SK-N-SH (cell line): ENCODE data around the gene MED29. TPM values are rescaled to one million over a fixed set of nuclear protein-coding genes. Genes with fewer than 3 reads are reported as not detected.
A peak's percentile ranks its signal among the peaks of the same experiment; 100 is the strongest.

ENCODE experiments used
- CTCF ChIA-PET: fragments of 300-600, 350-600 bp; formaldehyde crosslinking; extraction: SDS; loops from one replicate; lab custom pipeline; 2021; lab: Yijun Ruan, JAX
- POLR2A ChIA-PET: fragments of 350-600 bp; sonication (Branson Sonifier 250); formaldehyde crosslinking; extraction: SDS; loops from one replicate; lab custom pipeline; 2020; ENCODE audit warnings: antibody characterized with exemption, inconsistent platforms; lab: Yijun Ruan, JAX
- DNase-seq: peaks from one replicate; pipeline ENCODE4 v3.0.0; 2012
- H2AFZ ChIP-seq: fragments of 200-600 bp; sonication (generic); 2 replicates; pipeline ENCODE4 v1.8.1; 2016; ENCODE audit warnings: antibody characterized with exemption, mild to moderate bottlenecking, low read depth
- H3F3A ChIP-seq: fragments of 200-600 bp; sonication (generic); replicated peaks from 2 replicates; pipeline ENCODE3; 2016; ENCODE audit warnings: antibody characterized with exemption, mild to moderate bottlenecking; ENCODE audit not compliant: insufficient read depth
- H3K27ac ChIP-seq, 2 experiments: fragments of 200-500 bp in 1 of 2; fragments of 200-600 bp in 1 of 2; sonication (Bioruptor generic) in 1 of 2; sonication (generic), shearing (Covaris generic) in 1 of 2; 2 replicates each; pipeline versions ENCODE4 v1.5.1 to v1.6.1; 2014 to 2016; ENCODE audit warnings: low read depth in 2 of 2, inconsistent platforms in 1 of 2, low read length in 1 of 2, mild to moderate bottlenecking in 1 of 2, mixed read lengths in 1 of 2
- H3K27me3 ChIP-seq: fragments of 200-600 bp; sonication (generic), shearing (Covaris generic); 2 replicates; pipeline ENCODE4 v1.6.1; 2016; ENCODE audit warnings: mixed run types; ENCODE audit not compliant: insufficient read depth
- H3K36me3 ChIP-seq, 2 experiments: fragments of 200-500 bp in 1 of 2; fragments of 200-600 bp in 1 of 2; sonication (Bioruptor generic) in 1 of 2; sonication (generic) in 1 of 2; replicated peaks in 1 of 2; 2 replicates each; pipeline versions ENCODE3 to v1.5.1; 2014 to 2016; ENCODE audit warnings: low read length in 1 of 2, mild to moderate bottlenecking in 1 of 2; ENCODE audit not compliant: insufficient read depth in 2 of 2, control insufficient read depth in 1 of 2
- H3K4me1 ChIP-seq, 2 experiments: fragments of 200-500 bp in 1 of 2; fragments of 200-600 bp in 1 of 2; sonication (Bioruptor generic) in 1 of 2; sonication (generic), shearing (Covaris generic) in 1 of 2; 2 replicates each; pipeline versions ENCODE4 v1.5.1 to v1.6.1; 2014 to 2016; ENCODE audit warnings: low read depth in 1 of 2, low read length in 1 of 2, mixed run types in 1 of 2; ENCODE audit not compliant: insufficient read depth in 2 of 2, control insufficient read depth in 1 of 2
- H3K4me2 ChIP-seq: fragments of 200-600 bp; sonication (generic), shearing (Covaris generic); 2 replicates; pipeline ENCODE4 v1.6.1; 2017; ENCODE audit warnings: mixed run types
- H3K4me3 ChIP-seq, 2 experiments: fragments of 200-500 bp in 1 of 2; fragments of 200-600 bp in 1 of 2; sonication (Bioruptor generic) in 1 of 2; sonication (generic), shearing (Covaris generic) in 1 of 2; 2 replicates each; pipeline versions ENCODE4 v1.5.1 to v1.8.1; 2014 to 2016; ENCODE audit warnings: low read depth in 2 of 2, inconsistent platforms in 1 of 2, low read length in 1 of 2, mild to moderate bottlenecking in 1 of 2, mixed read lengths in 1 of 2, moderate library complexity in 1 of 2
- H3K79me2 ChIP-seq: fragments of 200-600 bp; sonication (generic); 2 replicates; pipeline ENCODE4 v1.8.1; 2017; ENCODE audit warnings: mild to moderate bottlenecking; ENCODE audit not compliant: insufficient read depth
- H3K9ac ChIP-seq: fragments of 200-600 bp; sonication (generic); 2 replicates; pipeline ENCODE4 v1.6.1; 2017; ENCODE audit warnings: mixed run types
- H3K9me2 ChIP-seq: fragments of 200-600 bp; sonication (generic); 2 replicates; pipeline ENCODE4 v1.6.1; 2017; ENCODE audit warnings: mixed run types
- H3K9me3 ChIP-seq: fragments of 200-600 bp; sonication (generic); 2 replicates; pipeline ENCODE4 v1.6.1; 2017; ENCODE audit warnings: mixed run types, mild to moderate bottlenecking, moderate library complexity
- H4K20me1 ChIP-seq: fragments of 200-600 bp; sonication (generic); 2 replicates; pipeline ENCODE4 v1.6.1; 2017; ENCODE audit warnings: mild to moderate bottlenecking, mixed run types; ENCODE audit not compliant: insufficient read depth
- ELF1 ChIP-seq: IDR thresholded peaks from 2 replicates; pipeline ENCODE4 v1.4.0; 2012
- FOXJ3 ChIP-seq: sonication (generic); formaldehyde crosslinking; IDR thresholded peaks from 2 replicates; pipeline ENCODE4 v1.5.1; 2020; ENCODE audit warnings: mild to moderate bottlenecking, missing genetic modification reagents
- GABPA ChIP-seq: IDR thresholded peaks from 2 replicates; pipeline ENCODE4 v1.4.0; 2012; ENCODE audit warnings: low read depth, mild to moderate bottlenecking
- JUND ChIP-seq: IDR thresholded peaks from 2 replicates; pipeline ENCODE4 v1.4.0; 2012
- MEF2A ChIP-seq: IDR thresholded peaks from 2 replicates; pipeline ENCODE4 v1.4.0; 2012; ENCODE audit warnings: low read depth, borderline replicate concordance
- NFIC ChIP-seq: IDR thresholded peaks from 2 replicates; pipeline ENCODE4 v1.4.0; 2012; ENCODE audit warnings: borderline replicate concordance
- NRF1 ChIP-seq: IDR thresholded peaks from 2 replicates; pipeline ENCODE4 v1.6.1; 2012; ENCODE audit warnings: low read depth, mild to moderate bottlenecking, low read length
- RXRA ChIP-seq: IDR thresholded peaks from 2 replicates; pipeline ENCODE4 v1.4.0; 2012; ENCODE audit warnings: low read depth, mild to moderate bottlenecking, borderline replicate concordance
- TAF1 ChIP-seq: IDR thresholded peaks from 2 replicates; pipeline ENCODE4 v1.6.1; 2012; ENCODE audit warnings: low read depth, mild to moderate bottlenecking, low read length, moderate library complexity, borderline replicate concordance
- TCF12 ChIP-seq: IDR thresholded peaks from 2 replicates; pipeline ENCODE4 v1.4.0; 2012
- YY1 ChIP-seq: IDR thresholded peaks from 2 replicates; pipeline ENCODE4 v1.4.0; 2012; ENCODE audit warnings: low read depth, mild to moderate bottlenecking
- WGBS: methylation state at CpG from one replicate; pipeline ENCODE4 v1.1.6; 2017; ENCODE audit warnings: low lambda C conversion rate; 5-methylcytosine and 5-hydroxymethylcytosine counted together
- polyA plus RNA-seq, 3 experiments: library from polyadenylated mRNA; depleted of rRNA; stranded (reverse); fragments of >200 nt; gene quantifications; 2 replicates each; pipeline ENCODE4 v1.2.3, GENCODE V29; 2012
- TF ChIP-seq, protein P1 (sequence below): fragments of 150-350 bp; IDR thresholded peaks from 2 replicates; pipeline ENCODE4 v1.6.1; 2016; ENCODE audit warnings: mild to moderate bottlenecking, low read depth, low read length
- TF ChIP-seq, protein P2 (sequence below): IDR thresholded peaks from 2 replicates; pipeline ENCODE4 v1.4.0; 2012; ENCODE audit warnings: low read depth
- TF ChIP-seq, protein P3 (sequence below): fragments of 200-600 bp; sonication (generic); IDR thresholded peaks from 2 replicates; pipeline ENCODE4 v1.6.1; 2017; ENCODE audit warnings: antibody characterized with exemption, mild to moderate bottlenecking, moderate library complexity
- TF ChIP-seq, protein P4 (sequence below): IDR thresholded peaks from 2 replicates; pipeline ENCODE4 v1.6.1; 2012; ENCODE audit warnings: mild to moderate bottlenecking, low read depth, low read length, moderate library complexity
- TF ChIP-seq, protein P5 (sequence below): fragments of 150-350 bp; IDR thresholded peaks from 2 replicates; pipeline ENCODE4 v1.6.1; 2017; ENCODE audit warnings: antibody characterized with exemption, low read length, low read depth, borderline replicate concordance
- TF ChIP-seq, protein P6 (sequence below): IDR thresholded peaks from 2 replicates; pipeline ENCODE4; 2012

The MED29 gene
- polyA plus RNA-seq, 1 of the 3 experiments (the other 2 are of a cell fraction), result 32.0 TPM

DNA sequence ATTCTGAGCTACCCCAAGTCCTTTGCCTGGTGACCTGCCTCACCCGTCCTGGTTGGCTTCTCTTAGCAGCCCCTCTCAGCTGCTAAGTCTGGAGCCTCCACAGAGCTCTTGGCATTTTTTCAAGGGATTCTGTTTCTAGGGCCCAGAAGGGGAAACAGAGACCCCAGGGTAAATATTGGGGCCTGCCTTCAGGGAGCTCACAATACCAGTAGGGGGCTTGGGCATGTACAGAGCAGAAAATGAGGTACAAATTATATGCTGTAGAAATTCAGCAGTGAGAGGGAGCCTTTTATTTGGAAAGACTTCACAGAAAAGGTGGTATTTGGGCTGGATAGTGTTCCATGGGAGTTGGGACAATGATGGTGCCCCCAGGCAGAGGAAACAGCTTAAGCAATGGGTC is 45.2 kb upstream of the MED29 start (continued):
- TF ChIP-seq, protein P1, sequence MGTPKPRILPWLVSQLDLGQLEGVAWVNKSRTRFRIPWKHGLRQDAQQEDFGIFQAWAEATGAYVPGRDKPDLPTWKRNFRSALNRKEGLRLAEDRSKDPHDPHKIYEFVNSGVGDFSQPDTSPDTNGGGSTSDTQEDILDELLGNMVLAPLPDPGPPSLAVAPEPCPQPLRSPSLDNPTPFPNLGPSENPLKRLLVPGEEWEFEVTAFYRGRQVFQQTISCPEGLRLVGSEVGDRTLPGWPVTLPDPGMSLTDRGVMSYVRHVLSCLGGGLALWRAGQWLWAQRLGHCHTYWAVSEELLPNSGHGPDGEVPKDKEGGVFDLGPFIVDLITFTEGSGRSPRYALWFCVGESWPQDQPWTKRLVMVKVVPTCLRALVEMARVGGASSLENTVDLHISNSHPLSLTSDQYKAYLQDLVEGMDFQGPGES, result no peak
- TF ChIP-seq TAF1, result no peak
- no peak for TF ChIP-seq JUND
- no peak for TF ChIP-seq NFIC
- no peak for TF ChIP-seq RXRA
- TF ChIP-seq YY1, result no peak
- TF ChIP-seq, all 33 proteins: peak for 0

DNA sequence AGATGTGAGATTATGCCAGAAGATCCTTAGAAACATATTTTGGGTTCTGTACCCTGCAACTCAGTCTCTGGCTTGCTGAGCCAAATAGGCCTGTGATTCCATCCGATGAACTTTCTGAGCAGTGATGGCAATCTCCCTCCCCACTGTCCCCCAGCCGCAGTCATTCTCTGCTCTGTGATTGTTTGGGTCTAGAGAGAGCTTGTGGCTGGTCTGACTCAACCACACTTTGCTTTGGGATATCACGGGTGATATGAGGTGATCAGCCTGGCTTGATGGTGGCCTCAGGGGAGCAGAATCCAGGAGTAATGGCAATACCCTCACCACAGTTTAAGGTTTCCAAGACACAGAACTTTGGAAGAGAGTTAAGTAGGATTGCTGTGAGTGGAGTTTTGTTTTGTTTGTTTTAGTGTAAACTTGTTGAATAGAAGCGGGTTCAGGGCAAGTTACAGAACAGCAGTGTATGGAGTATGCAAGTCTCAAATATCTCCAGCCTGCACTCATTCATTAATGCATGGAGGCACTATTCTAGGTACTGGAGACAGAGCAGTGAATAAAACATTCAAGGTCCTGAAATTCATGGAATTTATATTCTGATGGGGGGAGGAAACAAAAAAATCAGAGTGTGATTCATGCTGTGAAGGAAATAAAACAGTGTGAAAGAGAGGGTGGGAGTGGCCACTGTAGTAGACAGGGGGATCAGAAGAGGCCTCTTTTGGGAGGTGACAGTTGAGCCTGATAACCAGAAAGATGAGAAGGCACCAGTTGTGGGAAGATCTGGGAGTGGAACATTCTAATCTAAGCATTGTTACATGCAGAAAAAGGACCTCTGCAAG is 43.6 kb upstream of the MED29 start:
- no peak for DNase-seq
- Histone ChIP-seq H3K27ac (peak overlapping the region in 1 of 2 experiments; percentile 2; a peak in 1 of 4 replicates), H3K27me3 (no peaks in the 10 kb centered on the region), H3K9me2 (no peaks in the 10 kb centered on the region), H3K36me3 (peaks cover 34 to 47% of the 10 kb centered on the region in 2 experiments), H3K9me3 (no peaks in the 10 kb centered on the region), H3K9ac (no peak overlapping the region), H3F3A (peaks cover 4% of the 10 kb centered on the region), H3K79me2 (peaks cover 95% of the 10 kb centered on the region), H4K20me1 (peaks cover 56% of the 10 kb centered on the region), H3K4me3 (no peak overlapping the region), H3K4me2 (0 out of 2 replicates have a peak overlapping the region, but pooled peaks have one; percentile 24), H3K4me1 (peaks cover 0 to 10% of the 10 kb centered on the region in 2 experiments; a peak in 3 of 4 replicates), H2AFZ (no peak overlapping the region)
- ChIA-PET POLR2A (no interaction called here), CTCF (no interaction called here)
- 93% methylated on average over 4 of the region's 4 CpGs for WGBS
- TF ChIP-seq, protein P2, sequence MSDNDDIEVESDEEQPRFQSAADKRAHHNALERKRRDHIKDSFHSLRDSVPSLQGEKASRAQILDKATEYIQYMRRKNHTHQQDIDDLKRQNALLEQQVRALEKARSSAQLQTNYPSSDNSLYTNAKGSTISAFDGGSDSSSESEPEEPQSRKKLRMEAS, result no peak
- TF ChIP-seq FOXJ3 (no peak), TCF12 (no peak), MEF2A (no peak), GABPA (no peak), ELF1 (no peak), NRF1 (no peak), RXRA (no peak)
- TF ChIP-seq, protein P3, sequence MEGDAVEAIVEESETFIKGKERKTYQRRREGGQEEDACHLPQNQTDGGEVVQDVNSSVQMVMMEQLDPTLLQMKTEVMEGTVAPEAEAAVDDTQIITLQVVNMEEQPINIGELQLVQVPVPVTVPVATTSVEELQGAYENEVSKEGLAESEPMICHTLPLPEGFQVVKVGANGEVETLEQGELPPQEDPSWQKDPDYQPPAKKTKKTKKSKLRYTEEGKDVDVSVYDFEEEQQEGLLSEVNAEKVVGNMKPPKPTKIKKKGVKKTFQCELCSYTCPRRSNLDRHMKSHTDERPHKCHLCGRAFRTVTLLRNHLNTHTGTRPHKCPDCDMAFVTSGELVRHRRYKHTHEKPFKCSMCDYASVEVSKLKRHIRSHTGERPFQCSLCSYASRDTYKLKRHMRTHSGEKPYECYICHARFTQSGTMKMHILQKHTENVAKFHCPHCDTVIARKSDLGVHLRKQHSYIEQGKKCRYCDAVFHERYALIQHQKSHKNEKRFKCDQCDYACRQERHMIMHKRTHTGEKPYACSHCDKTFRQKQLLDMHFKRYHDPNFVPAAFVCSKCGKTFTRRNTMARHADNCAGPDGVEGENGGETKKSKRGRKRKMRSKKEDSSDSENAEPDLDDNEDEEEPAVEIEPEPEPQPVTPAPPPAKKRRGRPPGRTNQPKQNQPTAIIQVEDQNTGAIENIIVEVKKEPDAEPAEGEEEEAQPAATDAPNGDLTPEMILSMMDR, result no peak
- TF ChIP-seq, protein P4, sequence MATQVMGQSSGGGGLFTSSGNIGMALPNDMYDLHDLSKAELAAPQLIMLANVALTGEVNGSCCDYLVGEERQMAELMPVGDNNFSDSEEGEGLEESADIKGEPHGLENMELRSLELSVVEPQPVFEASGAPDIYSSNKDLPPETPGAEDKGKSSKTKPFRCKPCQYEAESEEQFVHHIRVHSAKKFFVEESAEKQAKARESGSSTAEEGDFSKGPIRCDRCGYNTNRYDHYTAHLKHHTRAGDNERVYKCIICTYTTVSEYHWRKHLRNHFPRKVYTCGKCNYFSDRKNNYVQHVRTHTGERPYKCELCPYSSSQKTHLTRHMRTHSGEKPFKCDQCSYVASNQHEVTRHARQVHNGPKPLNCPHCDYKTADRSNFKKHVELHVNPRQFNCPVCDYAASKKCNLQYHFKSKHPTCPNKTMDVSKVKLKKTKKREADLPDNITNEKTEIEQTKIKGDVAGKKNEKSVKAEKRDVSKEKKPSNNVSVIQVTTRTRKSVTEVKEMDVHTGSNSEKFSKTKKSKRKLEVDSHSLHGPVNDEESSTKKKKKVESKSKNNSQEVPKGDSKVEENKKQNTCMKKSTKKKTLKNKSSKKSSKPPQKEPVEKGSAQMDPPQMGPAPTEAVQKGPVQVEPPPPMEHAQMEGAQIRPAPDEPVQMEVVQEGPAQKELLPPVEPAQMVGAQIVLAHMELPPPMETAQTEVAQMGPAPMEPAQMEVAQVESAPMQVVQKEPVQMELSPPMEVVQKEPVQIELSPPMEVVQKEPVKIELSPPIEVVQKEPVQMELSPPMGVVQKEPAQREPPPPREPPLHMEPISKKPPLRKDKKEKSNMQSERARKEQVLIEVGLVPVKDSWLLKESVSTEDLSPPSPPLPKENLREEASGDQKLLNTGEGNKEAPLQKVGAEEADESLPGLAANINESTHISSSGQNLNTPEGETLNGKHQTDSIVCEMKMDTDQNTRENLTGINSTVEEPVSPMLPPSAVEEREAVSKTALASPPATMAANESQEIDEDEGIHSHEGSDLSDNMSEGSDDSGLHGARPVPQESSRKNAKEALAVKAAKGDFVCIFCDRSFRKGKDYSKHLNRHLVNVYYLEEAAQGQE, result no peak
- TF ChIP-seq, protein P5, sequence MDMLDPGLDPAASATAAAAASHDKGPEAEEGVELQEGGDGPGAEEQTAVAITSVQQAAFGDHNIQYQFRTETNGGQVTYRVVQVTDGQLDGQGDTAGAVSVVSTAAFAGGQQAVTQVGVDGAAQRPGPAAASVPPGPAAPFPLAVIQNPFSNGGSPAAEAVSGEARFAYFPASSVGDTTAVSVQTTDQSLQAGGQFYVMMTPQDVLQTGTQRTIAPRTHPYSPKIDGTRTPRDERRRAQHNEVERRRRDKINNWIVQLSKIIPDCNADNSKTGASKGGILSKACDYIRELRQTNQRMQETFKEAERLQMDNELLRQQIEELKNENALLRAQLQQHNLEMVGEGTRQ, result no peak
- TF ChIP-seq, protein P6, sequence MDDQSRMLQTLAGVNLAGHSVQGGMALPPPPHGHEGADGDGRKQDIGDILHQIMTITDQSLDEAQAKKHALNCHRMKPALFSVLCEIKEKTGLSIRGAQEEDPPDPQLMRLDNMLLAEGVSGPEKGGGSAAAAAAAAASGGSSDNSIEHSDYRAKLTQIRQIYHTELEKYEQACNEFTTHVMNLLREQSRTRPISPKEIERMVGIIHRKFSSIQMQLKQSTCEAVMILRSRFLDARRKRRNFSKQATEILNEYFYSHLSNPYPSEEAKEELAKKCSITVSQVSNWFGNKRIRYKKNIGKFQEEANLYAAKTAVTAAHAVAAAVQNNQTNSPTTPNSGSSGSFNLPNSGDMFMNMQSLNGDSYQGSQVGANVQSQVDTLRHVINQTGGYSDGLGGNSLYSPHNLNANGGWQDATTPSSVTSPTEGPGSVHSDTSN, result no peak
